ENCODE measurements around the gene TCF12. TPM values are rescaled to one million over a fixed set of nuclear protein-coding genes. Genes with fewer than 3 reads are reported as not detected.
A peak's percentile ranks its signal among the peaks of the same experiment; 100 is the strongest.

TCF12 gene
- total and polyA plus RNA-seq, 8 donors = 7.7 to 67.4 (median 27.3) TPM

- TF ChIP-seq CTCF (IDR thresholded peaks at IDR 0.05) = no peak
- no peak for DNase-seq
- no peak overlapping the region for H3K4me3 ChIP-seq
- H3K4me1 ChIP-seq = no peaks in the 10 kb centered on the region
- no peaks in the 10 kb centered on the region for H3K27me3 ChIP-seq
- H3K27ac ChIP-seq = no peak overlapping the region
- no peaks in the 10 kb centered on the region for H3K36me3 ChIP-seq
- FAIRE-seq = no peak
- WGBS, 2 donors = 76 to 91% methylated on average over 3 of the region's 3 CpGs
- no peaks in the 10 kb centered on the region for H3K9me3 ChIP-seq
- intact Hi-C loops (cut with DNase I) = no loop called here
- ATAC-seq = no peak
These were observed 308.7 kb downstream of the TCF12 start for GRCh38 chr15:57227166-57227565.

GRCh38 chr15:57227899-57228298 is 309.5 kb downstream of the TCF12 start:
- DNase-seq (no peak), FAIRE-seq (no peak)

GRCh38 chr15:57228395-57228794 is 310.0 kb downstream of the TCF12 start:
- 85 to 86% methylated on average over 4 of the region's 4 CpGs for WGBS, 2 donors
- intact Hi-C loops (cut with DNase I) = no loop called here

More at GRCh38 chr15:57227899-57228298, 309.5 kb downstream of the TCF12 start:
- TF ChIP-seq CTCF (IDR thresholded peaks at IDR 0.05) = no peak
- Histone ChIP-seq H3K27me3 (no peaks in the 10 kb centered on the region), H3K9me3 (no peaks in the 10 kb centered on the region), H3K36me3 (no peaks in the 10 kb centered on the region), H3K4me3 (no peak overlapping the region), H3K27ac (no peak overlapping the region), H3K4me1 (no peaks in the 10 kb centered on the region)
- intact Hi-C loops (cut with DNase I) = no loop called here
- ATAC-seq = peak in 1 of 4 donors; percentile 24
- WGBS, 2 donors = 69 to 79% methylated on average over 2 of the region's 2 CpGs

GRCh38 chr15:57229051-57229450 is 310.6 kb downstream of the TCF12 start:
- H3K4me1 ChIP-seq = no peaks in the 10 kb centered on the region
- TF ChIP-seq CTCF (IDR thresholded peaks at IDR 0.05) = no peak
- ATAC-seq (no peak), DNase-seq (no peak), FAIRE-seq (no peak)
- no peak overlapping the region for H3K27ac ChIP-seq
- intact Hi-C loops (cut with DNase I) = no loop called here
- no peak overlapping the region for H3K4me3 ChIP-seq
- H3K9me3 ChIP-seq = no peaks in the 10 kb centered on the region
- peaks cover 0 to 7% (median 0%) of the 10 kb centered on the region in 3 donors for H3K36me3 ChIP-seq
- H3K27me3 ChIP-seq = no peaks in the 10 kb centered on the region

More at GRCh38 chr15:57228395-57228794, 310.0 kb downstream of the TCF12 start:
- no peaks in the 10 kb centered on the region for H3K27me3 ChIP-seq
- FAIRE-seq (no peak), ATAC-seq (no peak), DNase-seq (no peak)
- no peak overlapping the region for H3K4me3 ChIP-seq
- no peaks in the 10 kb centered on the region for H3K9me3 ChIP-seq
- no peaks in the 10 kb centered on the region for H3K4me1 ChIP-seq
- H3K36me3 ChIP-seq = peaks cover 0 to under 1% (median 0%) of the 10 kb centered on the region in 3 donors
- TF ChIP-seq CTCF (IDR thresholded peaks at IDR 0.05) = no peak
- no peak overlapping the region for H3K27ac ChIP-seq

GRCh38 chr15:57231559-57231958 is 313.1 kb downstream of the TCF12 start:
- no peak for FAIRE-seq
- H3K4me1 ChIP-seq = peaks cover 1 to 6% (median 4%) of the 10 kb centered on the region in 3 donors
- DNase-seq = no peak
- H3K36me3 ChIP-seq = peaks cover 0 to 19% (median 0%) of the 10 kb centered on the region in 3 donors
- no peak for TF ChIP-seq CTCF (IDR thresholded peaks at IDR 0.05)
- no peak overlapping the region for H3K4me3 ChIP-seq
- H3K9me3 ChIP-seq = no peaks in the 10 kb centered on the region
- WGBS, 2 donors = 96 to 100% methylated on average over 1 of the region's 1 CpG
- intact Hi-C loops (cut with DNase I) = no loop called here
- H3K27ac ChIP-seq = no peak overlapping the region
- no peak for ATAC-seq
- no peaks in the 10 kb centered on the region for H3K27me3 ChIP-seq

Measured in pancreas (tissue), 10 donors.